Esophagus squamous epithelium (tissue), 5 donors: Measurements from ENCODE around the gene PTPRN2. TPM values are rescaled to one million over a fixed set of nuclear protein-coding genes. Genes with fewer than 3 reads are reported as not detected.
"Not testable (repeated sequence)": the region's sequence is repeated elsewhere in the genome, so short reads cannot be mapped to it uniquely, and the experiment has no call there.

ENCODE experiments used
- DNase-seq: peaks from one replicate; lab custom pipeline; 2025; lab: John Stamatoyannopoulos, UW
- H3K27ac ChIP-seq, 4 donors: fragments of 200-600 bp; sonication (generic); one replicate each; pipeline ENCODE4 v1.5.1; 2016 to 2019; ENCODE audit warnings: mild to moderate bottlenecking in 1 of 4
- H3K27me3 ChIP-seq, 4 donors: fragments of 200-600 bp; sonication (generic); 1 replicate in 3 of 4; 2 replicates in 1 of 4; pipeline versions ENCODE4 v1.5.1 to v1.6.0; 2017 to 2021; ENCODE audit warnings: antibody characterized with exemption in 1 of 4
- H3K36me3 ChIP-seq, 3 donors: fragments of 200-600 bp; sonication (generic); one replicate each; pipeline ENCODE4 v1.5.1; 2016 to 2019
- H3K4me1 ChIP-seq, 3 donors: fragments of 200-600 bp; sonication (generic); one replicate each; pipeline ENCODE4 v1.5.1; 2017 to 2019
- H3K4me3 ChIP-seq, 4 donors: fragments of 200-600 bp; sonication (generic); 1 replicate in 3 of 4; 2 replicates in 1 of 4; pipeline ENCODE4 v1.5.1; 2016 to 2019; ENCODE audit warnings: mild to moderate bottlenecking in 2 of 4, moderate library complexity in 1 of 4
- H3K9me3 ChIP-seq, 3 donors: fragments of 200-600 bp; sonication (generic); one replicate each; pipeline ENCODE4 v1.5.1; 2016 to 2019
- POLR2A ChIP-seq, 4 donors: fragments of 450-650 bp; IDR thresholded peaks; one replicate each; pipeline ENCODE4 v1.6.1; 2017; ENCODE audit warnings: antibody characterized with exemption in 4 of 4, mild to moderate bottlenecking in 4 of 4, moderate library complexity in 3 of 4
- WGBS, 2 donors: methylation state at CpG; one replicate each; pipeline ENCODE4 v1.1.5; 2018; 5-methylcytosine and 5-hydroxymethylcytosine counted together
- intact Hi-C: fragments of 100-400 bp; cut with DNase I; formaldehyde crosslinking; loops from one replicate; pipeline ENCODE4 v1.15.0; 2022
- total RNA-seq, 4 donors: library from RNA; depleted of rRNA; stranded (reverse); fragments of >200 nt; gene quantifications; one replicate each; pipeline ENCODE4 v1.1.0, GENCODE V29; 2016
- TF ChIP-seq, protein P1 (sequence below), 6 experiments: fragments of 450-650 bp in 4 of 6; fragments of 200-600 bp in 2 of 6; sonication (generic) in 2 of 6; IDR thresholded peaks; one replicate each; pipeline ENCODE4 v1.5.1; 2016 to 2019; ENCODE audit warnings: antibody characterized with exemption in 6 of 6, mild to moderate bottlenecking in 4 of 6, moderate library complexity in 4 of 6
- donor health status: DM: yes; HTN: yes; CAD: no.

Gene PTPRN2
- total RNA-seq, 4 donors from 2014 or later = 0.38 to 2.7 (median 1.0) TPM

GRCh38 chr7:157667261-157667660 lies 920.4 kb downstream of the PTPRN2 start:
- Histone ChIP-seq H3K27ac (no peak overlapping the region), H3K9me3 (no peaks in the 10 kb centered on the region), H3K36me3 (no peaks in the 10 kb centered on the region), H3K4me3 (no peak overlapping the region), H3K27me3 (peaks cover 0 to 11% (median 0%) of the 10 kb centered on the region in 4 donors), H3K4me1 (peaks cover 0 to 7% (median 0%) of the 10 kb centered on the region in 3 donors)
- 69% methylated on average over 11 of the region's 12 CpGs; no CpG with 5 or more reads in 1 of the 2 donors for WGBS, 2 donors
- TF ChIP-seq, protein P1, sequence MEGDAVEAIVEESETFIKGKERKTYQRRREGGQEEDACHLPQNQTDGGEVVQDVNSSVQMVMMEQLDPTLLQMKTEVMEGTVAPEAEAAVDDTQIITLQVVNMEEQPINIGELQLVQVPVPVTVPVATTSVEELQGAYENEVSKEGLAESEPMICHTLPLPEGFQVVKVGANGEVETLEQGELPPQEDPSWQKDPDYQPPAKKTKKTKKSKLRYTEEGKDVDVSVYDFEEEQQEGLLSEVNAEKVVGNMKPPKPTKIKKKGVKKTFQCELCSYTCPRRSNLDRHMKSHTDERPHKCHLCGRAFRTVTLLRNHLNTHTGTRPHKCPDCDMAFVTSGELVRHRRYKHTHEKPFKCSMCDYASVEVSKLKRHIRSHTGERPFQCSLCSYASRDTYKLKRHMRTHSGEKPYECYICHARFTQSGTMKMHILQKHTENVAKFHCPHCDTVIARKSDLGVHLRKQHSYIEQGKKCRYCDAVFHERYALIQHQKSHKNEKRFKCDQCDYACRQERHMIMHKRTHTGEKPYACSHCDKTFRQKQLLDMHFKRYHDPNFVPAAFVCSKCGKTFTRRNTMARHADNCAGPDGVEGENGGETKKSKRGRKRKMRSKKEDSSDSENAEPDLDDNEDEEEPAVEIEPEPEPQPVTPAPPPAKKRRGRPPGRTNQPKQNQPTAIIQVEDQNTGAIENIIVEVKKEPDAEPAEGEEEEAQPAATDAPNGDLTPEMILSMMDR (IDR thresholded peaks at IDR 0.05) = no peak
- no peak for TF ChIP-seq POLR2A (IDR thresholded peaks at IDR 0.05)
- intact Hi-C loops = no loop called here
- DNase-seq = no peak

GRCh38 chr7:157666530-157667040 lies 921.0 kb downstream of the PTPRN2 start:
- no peak for DNase-seq
- no peak overlapping the region for H3K27ac ChIP-seq
- no peaks in the 10 kb centered on the region for H3K9me3 ChIP-seq
- WGBS, 2 donors = 63 to 71% methylated on average over 8 to 9 of the region's 11 CpGs
- intact Hi-C loops = no loop called here
- H3K4me3 ChIP-seq = no peak overlapping the region
- peaks cover 0 to 7% (median 0%) of the 10 kb centered on the region in 3 donors for H3K4me1 ChIP-seq
- TF ChIP-seq, protein P1 (IDR thresholded peaks at IDR 0.05) = no peak
- H3K27me3 ChIP-seq = peaks cover 0 to 12% (median 0%) of the 10 kb centered on the region in 4 donors
- H3K36me3 ChIP-seq = no peaks in the 10 kb centered on the region

DNA sequence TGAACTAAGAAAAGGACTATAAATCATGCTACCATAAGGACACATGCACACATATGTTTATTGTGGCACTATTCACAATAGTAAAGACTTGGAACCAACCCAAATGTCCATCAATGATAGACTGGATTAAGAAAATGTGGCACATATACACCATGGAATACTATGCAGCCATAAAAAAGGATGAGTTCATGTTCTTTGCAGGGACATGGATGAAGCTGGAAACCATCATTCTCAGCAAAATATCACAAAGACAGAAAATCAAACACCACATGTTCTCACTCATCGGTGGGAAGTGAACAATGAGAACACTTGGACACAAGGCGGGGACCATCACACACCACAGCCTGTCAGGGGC lies 922.0 kb downstream of the PTPRN2 start:
- DNase-seq = not testable (repeated sequence)

DNA sequence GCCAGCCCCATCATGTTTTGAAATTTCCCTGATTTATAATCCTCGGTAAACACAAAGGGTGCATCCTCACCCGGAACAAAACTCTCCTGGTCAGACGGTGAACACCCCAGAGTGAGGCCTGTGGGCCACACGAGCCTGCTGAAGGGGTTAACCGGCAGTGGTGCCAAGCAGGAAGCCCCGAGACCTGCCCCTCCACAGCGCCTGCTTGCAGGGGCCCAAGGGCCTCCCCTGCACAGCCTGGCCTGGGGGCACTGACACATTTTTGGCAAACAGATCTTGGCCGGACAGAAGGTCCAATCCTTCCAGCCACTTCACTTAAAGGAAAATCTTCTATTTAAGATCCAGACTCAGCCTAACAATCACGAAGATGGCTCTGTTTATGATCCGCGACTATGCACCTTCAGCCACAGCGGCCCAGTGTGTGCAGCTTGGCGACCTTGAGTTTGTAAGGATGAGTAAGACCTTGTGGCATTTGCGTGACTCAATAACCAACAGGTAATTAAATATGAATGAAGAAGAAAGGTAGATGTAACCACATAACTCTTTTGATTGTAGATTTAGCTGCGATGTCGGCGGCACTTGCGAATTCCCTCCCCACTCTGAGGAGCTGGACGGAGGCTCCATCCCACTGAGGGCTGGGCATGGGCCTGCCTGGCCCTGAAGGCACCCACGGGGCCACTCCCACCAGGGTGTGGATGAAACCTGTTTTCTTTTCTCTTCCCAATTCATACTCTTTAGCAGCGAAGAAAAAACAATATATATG lies 922.6 kb downstream of the PTPRN2 start:
- intact Hi-C loops = no loop called here
- no peak for DNase-seq
- no peaks in the 10 kb centered on the region for H3K36me3 ChIP-seq
- TF ChIP-seq POLR2A (IDR thresholded peaks at IDR 0.05) = no peak
- TF ChIP-seq, protein P1 (IDR thresholded peaks at IDR 0.05) = no peak
- peaks cover 0 to 16% (median 0%) of the 10 kb centered on the region in 4 donors for H3K27me3 ChIP-seq
- H3K4me3 ChIP-seq = no peak overlapping the region
- WGBS, 2 donors = 71 to 81% methylated on average over 15 to 20 of the region's 21 CpGs
- no peak overlapping the region for H3K27ac ChIP-seq
- no peaks in the 10 kb centered on the region for H3K9me3 ChIP-seq
- H3K4me1 ChIP-seq = peaks cover 0 to 7% (median 0%) of the 10 kb centered on the region in 3 donors

More for the DNA sequence above, 922.0 kb downstream of the PTPRN2 start:
- H3K27me3 ChIP-seq = peaks cover 0 to 16% (median 0%) of the 10 kb centered on the region in 4 donors
- H3K27ac ChIP-seq, H3K9me3 ChIP-seq, H3K4me1 ChIP-seq, intact Hi-C loops, H3K36me3 ChIP-seq, H3K4me3 ChIP-seq: not testable (repeated sequence)
- WGBS, 2 donors = 87 to 95% methylated on average over 2 of the region's 2 CpGs

- 87 to 92% methylated on average over 4 to 6 of the region's 14 CpGs for WGBS, 2 donors
- Histone ChIP-seq H3K4me1 (peaks cover 0 to 7% (median 0%) of the 10 kb centered on the region in 3 donors), H3K4me3 (no peak overlapping the region), H3K9me3 (no peaks in the 10 kb centered on the region), H3K27me3 (peaks cover 0 to 11% (median 0%) of the 10 kb centered on the region in 4 donors), H3K27ac (no peak overlapping the region), H3K36me3 (no peaks in the 10 kb centered on the region)
- intact Hi-C loops = no loop called here
- TF ChIP-seq, protein P1 (IDR thresholded peaks at IDR 0.05) = no peak
- DNase-seq = no peak
Measured at GRCh38 chr7:157664034-157664433, 923.6 kb downstream of the PTPRN2 start.
